ENCODE measurements around the gene ARID1B.

The ARID1B gene

DNA sequence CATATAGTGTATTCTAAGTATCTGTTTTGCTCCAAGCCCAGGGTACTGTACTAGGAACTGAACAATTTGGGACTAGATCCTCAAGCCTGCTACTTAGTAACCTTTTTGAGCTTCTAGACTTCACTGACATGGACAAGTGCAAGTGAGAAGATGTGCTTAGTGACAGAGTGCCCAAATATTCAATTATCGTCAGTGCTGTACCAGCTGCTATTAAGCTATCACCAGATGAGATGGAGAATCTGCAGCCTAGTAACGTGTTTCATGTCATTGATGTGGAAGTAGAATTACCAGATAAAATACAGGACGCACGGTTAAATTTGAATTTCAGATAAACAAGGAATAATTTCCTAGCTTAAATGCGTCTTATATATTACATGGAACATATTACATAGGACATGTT is 218.3 kb downstream of the ARID1B start:
- H3K79me2 ChIP-seq (ENCODE audit: insufficient read depth, low read length): peaks cover 74% of the 10 kb centered on the region
- H3K36me3 ChIP-seq (ENCODE audit: low read length): no peaks in the 10 kb centered on the region
- 0 out of 2 replicates have a peak, but pooled peaks cover 5% of the 10 kb centered on the region for H4K20me1 ChIP-seq (ENCODE audit: low read depth, low read length)

GRCh38 chr6:156996265-156996664 is 219.1 kb downstream of the ARID1B start:
- Histone ChIP-seq H3K9me3 (ENCODE audit: insufficient read depth, low read length) (no peaks in the 10 kb centered on the region), H3K36me3 (ENCODE audit: low read length) (no peaks in the 10 kb centered on the region), H3K27ac (ENCODE audit: low read depth, low read length) (no peak overlapping the region), H3K4me2 (ENCODE audit: low read depth, low read length, poor library complexity, severe bottlenecking) (no peak overlapping the region), H3K27me3 (ENCODE audit: low read length) (no peaks in the 10 kb centered on the region), H3K9ac (ENCODE audit: low read length) (no peak overlapping the region), H3K4me3 (ENCODE audit: insufficient read depth, low read length, poor library complexity, severe bottlenecking) (no peak overlapping the region), H3F3A (ENCODE audit: insufficient read depth) (no peaks in the 10 kb centered on the region), H2AFZ (ENCODE audit: low read depth, low read length, severe bottlenecking) (no peak overlapping the region), H3K9me2 (replicated peaks; ENCODE audit: insufficient read depth, low read length) (no peaks in the 10 kb centered on the region), H4K20me1 (ENCODE audit: low read depth, low read length) (0 out of 2 replicates have a peak, but pooled peaks cover 5% of the 10 kb centered on the region), H3K79me2 (ENCODE audit: insufficient read depth, low read length) (peaks cover 69% of the 10 kb centered on the region)
- TF ChIP-seq EZH2phosphoT487 (conservative IDR thresholded peaks at IDR 0.05; ENCODE audit: low read length): no peak
- TF ChIP-seq, protein P1, sequence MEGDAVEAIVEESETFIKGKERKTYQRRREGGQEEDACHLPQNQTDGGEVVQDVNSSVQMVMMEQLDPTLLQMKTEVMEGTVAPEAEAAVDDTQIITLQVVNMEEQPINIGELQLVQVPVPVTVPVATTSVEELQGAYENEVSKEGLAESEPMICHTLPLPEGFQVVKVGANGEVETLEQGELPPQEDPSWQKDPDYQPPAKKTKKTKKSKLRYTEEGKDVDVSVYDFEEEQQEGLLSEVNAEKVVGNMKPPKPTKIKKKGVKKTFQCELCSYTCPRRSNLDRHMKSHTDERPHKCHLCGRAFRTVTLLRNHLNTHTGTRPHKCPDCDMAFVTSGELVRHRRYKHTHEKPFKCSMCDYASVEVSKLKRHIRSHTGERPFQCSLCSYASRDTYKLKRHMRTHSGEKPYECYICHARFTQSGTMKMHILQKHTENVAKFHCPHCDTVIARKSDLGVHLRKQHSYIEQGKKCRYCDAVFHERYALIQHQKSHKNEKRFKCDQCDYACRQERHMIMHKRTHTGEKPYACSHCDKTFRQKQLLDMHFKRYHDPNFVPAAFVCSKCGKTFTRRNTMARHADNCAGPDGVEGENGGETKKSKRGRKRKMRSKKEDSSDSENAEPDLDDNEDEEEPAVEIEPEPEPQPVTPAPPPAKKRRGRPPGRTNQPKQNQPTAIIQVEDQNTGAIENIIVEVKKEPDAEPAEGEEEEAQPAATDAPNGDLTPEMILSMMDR (IDR thresholded peaks at IDR 0.05; ENCODE audit: insufficient read depth, low read length, poor library complexity, severe bottlenecking): no peak

More for the DNA sequence above, 218.3 kb downstream of the ARID1B start:
- no peak overlapping the region for H3K27ac ChIP-seq (ENCODE audit: low read depth, low read length)
- no peaks in the 10 kb centered on the region for H3K9me3 ChIP-seq (ENCODE audit: insufficient read depth, low read length)
- H3K9me2 ChIP-seq (replicated peaks; ENCODE audit: insufficient read depth, low read length): no peaks in the 10 kb centered on the region
- no peak overlapping the region for H3K4me3 ChIP-seq (ENCODE audit: insufficient read depth, low read length, poor library complexity, severe bottlenecking)
- no peak overlapping the region for H2AFZ ChIP-seq (ENCODE audit: low read depth, low read length, severe bottlenecking)
- H3K9ac ChIP-seq (ENCODE audit: low read length): no peak overlapping the region
- no peak overlapping the region for H3K4me2 ChIP-seq (ENCODE audit: low read depth, low read length, poor library complexity, severe bottlenecking)
- TF ChIP-seq EZH2phosphoT487 (conservative IDR thresholded peaks at IDR 0.05; ENCODE audit: low read length): no peak
- TF ChIP-seq, protein P1 (IDR thresholded peaks at IDR 0.05; ENCODE audit: insufficient read depth, low read length, poor library complexity, severe bottlenecking): no peak
- H3K27me3 ChIP-seq (ENCODE audit: low read length): no peaks in the 10 kb centered on the region
- H3F3A ChIP-seq (ENCODE audit: insufficient read depth): no peaks in the 10 kb centered on the region

GRCh38 chr6:156998794-156999330 is 221.7 kb downstream of the ARID1B start:
- Histone ChIP-seq H4K20me1 (ENCODE audit: low read depth, low read length) (0 out of 2 replicates have a peak, but pooled peaks cover 5% of the 10 kb centered on the region), H3K27ac (ENCODE audit: low read depth, low read length) (no peak overlapping the region), H3K4me3 (ENCODE audit: insufficient read depth, low read length, poor library complexity, severe bottlenecking) (no peak overlapping the region), H3K9ac (ENCODE audit: low read length) (no peak overlapping the region), H3K27me3 (ENCODE audit: low read length) (no peaks in the 10 kb centered on the region), H3K9me2 (replicated peaks; ENCODE audit: insufficient read depth, low read length) (no peaks in the 10 kb centered on the region), H3K4me2 (ENCODE audit: low read depth, low read length, poor library complexity, severe bottlenecking) (no peak overlapping the region), H3K9me3 (ENCODE audit: insufficient read depth, low read length) (no peaks in the 10 kb centered on the region), H2AFZ (ENCODE audit: low read depth, low read length, severe bottlenecking) (no peak overlapping the region), H3F3A (ENCODE audit: insufficient read depth) (no peaks in the 10 kb centered on the region), H3K79me2 (ENCODE audit: insufficient read depth, low read length) (peaks cover 57% of the 10 kb centered on the region), H3K36me3 (ENCODE audit: low read length) (no peaks in the 10 kb centered on the region)
- no peak for TF ChIP-seq EZH2phosphoT487 (conservative IDR thresholded peaks at IDR 0.05; ENCODE audit: low read length)
- TF ChIP-seq, protein P1 (IDR thresholded peaks at IDR 0.05; ENCODE audit: insufficient read depth, low read length, poor library complexity, severe bottlenecking): no peak
